ENCODE results near the gene FSIP2.
A peak's percentile ranks its signal among the peaks of the same experiment; 100 is the strongest.

The FSIP2 gene

GRCh38 chr2:185793532-185794345 is 55.1 kb downstream of the FSIP2 start:
- H4K8ac ChIP-seq (ENCODE audit: low read depth, low read length): no peak overlapping the region
- no peaks in the 10 kb centered on the region for H3K4me1 ChIP-seq (ENCODE audit: control insufficient read depth, low read depth, low read length)
- no peak overlapping the region for H2BK120ac ChIP-seq (ENCODE audit: low read depth, low read length)
- no CpG with 5 or more reads among the region's 7 CpGs for WGBS (ENCODE audit: extremely low coverage, insufficient coverage, low lambda C conversion rate)
- no peaks in the 10 kb centered on the region for H3K79me2 ChIP-seq (ENCODE audit: control insufficient read depth, insufficient read depth, low read length)
- no peak overlapping the region for H3K4me2 ChIP-seq (ENCODE audit: low read length)
- H3K4me3 ChIP-seq (ENCODE audit: low read length): no peak overlapping the region
- H4K5ac ChIP-seq (ENCODE audit: low read length): no peak overlapping the region
- H2BK15ac ChIP-seq (replicated peaks; ENCODE audit: low read depth): no peak overlapping the region
- H3K79me1 ChIP-seq (ENCODE audit: low read length): no peaks in the 10 kb centered on the region
- H3K4ac ChIP-seq (ENCODE audit: low read depth, low read length): no peak overlapping the region
- H3K9ac ChIP-seq (ENCODE audit: low read length): no peak overlapping the region
- DNase-seq: no peak
- H3K56ac ChIP-seq (ENCODE audit: low read length): no peak overlapping the region
- no peaks in the 10 kb centered on the region for H3K36me3 ChIP-seq (ENCODE audit: control insufficient read depth, insufficient read depth, low read length)
- no peak overlapping the region for H3K23ac ChIP-seq (ENCODE audit: low read length)
- H2AK5ac ChIP-seq (ENCODE audit: low read length): no peak overlapping the region
- H3K18ac ChIP-seq (ENCODE audit: low read length): no peak overlapping the region
- no peaks in the 10 kb centered on the region for H3K27me3 ChIP-seq (ENCODE audit: insufficient read depth, low read length, poor library complexity)
- H3K27ac ChIP-seq (ENCODE audit: low read depth, low read length): no peak overlapping the region
- no peak overlapping the region for H2BK5ac ChIP-seq (ENCODE audit: low read length)

DNA sequence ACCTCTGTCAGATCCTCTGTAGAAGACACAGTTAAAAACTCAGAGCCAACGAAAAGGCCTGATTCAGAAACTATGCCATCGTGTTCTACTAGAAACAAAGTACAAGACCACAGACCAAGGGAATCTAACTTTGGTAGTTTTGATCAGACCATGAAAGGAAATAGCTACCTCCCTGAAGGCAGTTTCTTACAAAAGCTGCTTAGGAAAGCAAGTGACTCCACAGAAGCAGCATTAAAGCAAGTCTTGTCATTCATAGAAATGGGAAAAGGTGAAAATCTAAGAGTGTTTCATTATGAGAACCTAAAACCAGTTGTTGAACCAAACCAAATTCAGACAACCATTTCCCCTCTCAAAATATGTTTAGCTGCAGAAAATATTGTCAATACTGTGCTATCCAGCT is 58.2 kb downstream of the FSIP2 start:
- Histone ChIP-seq H3K4me2 (ENCODE audit: low read length) (no peak overlapping the region), H3K4me1 (ENCODE audit: control insufficient read depth, low read depth, low read length) (no peaks in the 10 kb centered on the region), H4K8ac (ENCODE audit: low read depth, low read length) (no peak overlapping the region), H2AK5ac (ENCODE audit: low read length) (no peak overlapping the region), H3K27me3 (ENCODE audit: insufficient read depth, low read length, poor library complexity) (no peaks in the 10 kb centered on the region), H2BK120ac (ENCODE audit: low read depth, low read length) (no peak overlapping the region), H3K36me3 (ENCODE audit: control insufficient read depth, insufficient read depth, low read length) (no peaks in the 10 kb centered on the region), H3K79me2 (ENCODE audit: control insufficient read depth, insufficient read depth, low read length) (no peaks in the 10 kb centered on the region), H4K5ac (ENCODE audit: low read length) (no peak overlapping the region), H2BK15ac (replicated peaks; ENCODE audit: low read depth) (no peak overlapping the region), H3K56ac (ENCODE audit: low read length) (no peak overlapping the region), H2BK5ac (ENCODE audit: low read length) (no peak overlapping the region), H3K79me1 (ENCODE audit: low read length) (no peaks in the 10 kb centered on the region), H3K9ac (ENCODE audit: low read length) (no peak overlapping the region), H3K27ac (ENCODE audit: low read depth, low read length) (no peak overlapping the region), H3K23ac (ENCODE audit: low read length) (no peak overlapping the region), H3K18ac (ENCODE audit: low read length) (no peak overlapping the region), H3K4ac (ENCODE audit: low read depth, low read length) (no peak overlapping the region), H3K4me3 (ENCODE audit: low read length) (no peak overlapping the region)
- no peak for DNase-seq
- no CpG with 5 or more reads among the region's 2 CpGs for WGBS (ENCODE audit: extremely low coverage, insufficient coverage, low lambda C conversion rate)

- H3K79me1 ChIP-seq (ENCODE audit: low read length): no peaks in the 10 kb centered on the region
- no peak overlapping the region for H3K9ac ChIP-seq (ENCODE audit: low read length)
- H3K23ac ChIP-seq (ENCODE audit: low read length): no peak overlapping the region
- H2AK5ac ChIP-seq (ENCODE audit: low read length): no peak overlapping the region
- no peak overlapping the region for H3K4ac ChIP-seq (ENCODE audit: low read depth, low read length)
- no peak overlapping the region for H4K5ac ChIP-seq (ENCODE audit: low read length)
- DNase-seq: no peak
- no peaks in the 10 kb centered on the region for H3K27me3 ChIP-seq (ENCODE audit: insufficient read depth, low read length, poor library complexity)
- no peaks in the 10 kb centered on the region for H3K4me1 ChIP-seq (ENCODE audit: control insufficient read depth, low read depth, low read length)
- no peak overlapping the region for H3K27ac ChIP-seq (ENCODE audit: low read depth, low read length)
- no peak overlapping the region for H2BK5ac ChIP-seq (ENCODE audit: low read length)
- H2BK120ac ChIP-seq (ENCODE audit: low read depth, low read length): no peak overlapping the region
- no peak overlapping the region for H3K4me3 ChIP-seq (ENCODE audit: low read length)
- H3K4me2 ChIP-seq (ENCODE audit: low read length): no peak overlapping the region
- no peak overlapping the region for H3K56ac ChIP-seq (ENCODE audit: low read length)
- H2BK15ac ChIP-seq (replicated peaks; ENCODE audit: low read depth): no peak overlapping the region
- H3K36me3 ChIP-seq (ENCODE audit: control insufficient read depth, insufficient read depth, low read length): no peaks in the 10 kb centered on the region
- no peak overlapping the region for H4K8ac ChIP-seq (ENCODE audit: low read depth, low read length)
- H3K18ac ChIP-seq (ENCODE audit: low read length): no peak overlapping the region
- H3K79me2 ChIP-seq (ENCODE audit: control insufficient read depth, insufficient read depth, low read length): no peaks in the 10 kb centered on the region
Measured at GRCh38 chr2:185802926-185803325, 64.3 kb downstream of the FSIP2 start.

- H3K27me3 ChIP-seq (ENCODE audit: insufficient read depth, low read length, poor library complexity): no peaks in the 10 kb centered on the region
- no peak overlapping the region for H4K8ac ChIP-seq (ENCODE audit: low read depth, low read length)
- H3K56ac ChIP-seq (ENCODE audit: low read length): no peak overlapping the region
- no peak overlapping the region for H3K18ac ChIP-seq (ENCODE audit: low read length)
- no peak overlapping the region for H2AK5ac ChIP-seq (ENCODE audit: low read length)
- H3K4me1 ChIP-seq (ENCODE audit: control insufficient read depth, low read depth, low read length): no peaks in the 10 kb centered on the region
- no peaks in the 10 kb centered on the region for H3K36me3 ChIP-seq (ENCODE audit: control insufficient read depth, insufficient read depth, low read length)
- H3K27ac ChIP-seq (ENCODE audit: low read depth, low read length): no peak overlapping the region
- H3K79me1 ChIP-seq (ENCODE audit: low read length): no peaks in the 10 kb centered on the region
- no peak overlapping the region for H2BK5ac ChIP-seq (ENCODE audit: low read length)
- H3K79me2 ChIP-seq (ENCODE audit: control insufficient read depth, insufficient read depth, low read length): no peaks in the 10 kb centered on the region
- H3K23ac ChIP-seq (ENCODE audit: low read length): no peak overlapping the region
- no peak overlapping the region for H2BK120ac ChIP-seq (ENCODE audit: low read depth, low read length)
- DNase-seq: peak; percentile 13
- no peak overlapping the region for H3K4me2 ChIP-seq (ENCODE audit: low read length)
- H3K4me3 ChIP-seq (ENCODE audit: low read length): no peak overlapping the region
- no peak overlapping the region for H2BK15ac ChIP-seq (replicated peaks; ENCODE audit: low read depth)
- no peak overlapping the region for H3K4ac ChIP-seq (ENCODE audit: low read depth, low read length)
- H3K9ac ChIP-seq (ENCODE audit: low read length): no peak overlapping the region
- H4K5ac ChIP-seq (ENCODE audit: low read length): no peak overlapping the region
Measured at GRCh38 chr2:185806783-185807182, 68.2 kb downstream of the FSIP2 start.

- Histone ChIP-seq H3K27me3 (ENCODE audit: insufficient read depth, low read length, poor library complexity) (no peaks in the 10 kb centered on the region), H3K79me2 (ENCODE audit: control insufficient read depth, insufficient read depth, low read length) (no peaks in the 10 kb centered on the region), H2BK15ac (replicated peaks; ENCODE audit: low read depth) (no peak overlapping the region), H3K4me3 (ENCODE audit: low read length) (no peak overlapping the region), H3K23ac (ENCODE audit: low read length) (no peak overlapping the region), H3K9ac (ENCODE audit: low read length) (no peak overlapping the region), H3K18ac (ENCODE audit: low read length) (no peak overlapping the region), H3K36me3 (ENCODE audit: control insufficient read depth, insufficient read depth, low read length) (no peaks in the 10 kb centered on the region), H3K4me2 (ENCODE audit: low read length) (no peak overlapping the region), H2AK5ac (ENCODE audit: low read length) (no peak overlapping the region), H3K4me1 (ENCODE audit: control insufficient read depth, low read depth, low read length) (no peaks in the 10 kb centered on the region), H3K27ac (ENCODE audit: low read depth, low read length) (no peak overlapping the region), H3K4ac (ENCODE audit: low read depth, low read length) (no peak overlapping the region), H3K56ac (ENCODE audit: low read length) (no peak overlapping the region), H3K79me1 (ENCODE audit: low read length) (no peaks in the 10 kb centered on the region), H4K5ac (ENCODE audit: low read length) (no peak overlapping the region), H4K8ac (ENCODE audit: low read depth, low read length) (no peak overlapping the region), H2BK5ac (ENCODE audit: low read length) (no peak overlapping the region), H2BK120ac (ENCODE audit: low read depth, low read length) (no peak overlapping the region)
- DNase-seq: no peak
- no CpG with 5 or more reads among the region's 1 CpG for WGBS (ENCODE audit: extremely low coverage, insufficient coverage, low lambda C conversion rate)
Measured at GRCh38 chr2:185807351-185807750, 68.7 kb downstream of the FSIP2 start.

DNA sequence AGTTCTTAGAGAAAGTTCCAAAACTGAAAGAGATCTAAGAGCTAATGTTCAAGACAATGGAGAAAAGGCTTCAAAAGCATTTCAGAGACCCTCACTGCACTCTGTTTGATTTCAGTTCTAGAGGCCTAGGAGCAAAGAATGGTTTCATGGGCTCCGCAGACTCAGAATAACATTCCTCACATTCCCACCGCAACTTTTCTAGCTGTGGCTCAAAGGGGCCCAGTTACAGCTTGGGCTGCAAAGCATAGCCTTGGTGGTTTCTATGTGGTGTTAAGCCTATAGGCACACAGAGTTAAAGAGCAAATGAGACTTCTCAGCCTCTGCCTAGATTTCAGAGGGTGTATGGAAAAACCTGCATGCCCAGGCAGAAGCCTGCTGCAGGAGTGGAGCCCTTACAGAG is 73.0 kb downstream of the FSIP2 start:
- Histone ChIP-seq H3K18ac (ENCODE audit: low read length) (no peak overlapping the region), H3K79me2 (ENCODE audit: control insufficient read depth, insufficient read depth, low read length) (no peaks in the 10 kb centered on the region), H3K4me2 (ENCODE audit: low read length) (no peak overlapping the region), H3K23ac (ENCODE audit: low read length) (no peak overlapping the region), H3K4me1 (ENCODE audit: control insufficient read depth, low read depth, low read length) (no peaks in the 10 kb centered on the region), H3K4ac (ENCODE audit: low read depth, low read length) (no peak overlapping the region), H4K5ac (ENCODE audit: low read length) (no peak overlapping the region), H3K79me1 (ENCODE audit: low read length) (no peaks in the 10 kb centered on the region), H3K56ac (ENCODE audit: low read length) (no peak overlapping the region), H2BK120ac (ENCODE audit: low read depth, low read length) (no peak overlapping the region), H3K9ac (ENCODE audit: low read length) (no peak overlapping the region), H2BK5ac (ENCODE audit: low read length) (no peak overlapping the region), H3K27ac (ENCODE audit: low read depth, low read length) (no peak overlapping the region), H3K36me3 (ENCODE audit: control insufficient read depth, insufficient read depth, low read length) (no peaks in the 10 kb centered on the region), H3K4me3 (ENCODE audit: low read length) (no peak overlapping the region), H2BK15ac (replicated peaks; ENCODE audit: low read depth) (no peak overlapping the region), H2AK5ac (ENCODE audit: low read length) (no peak overlapping the region), H3K27me3 (ENCODE audit: insufficient read depth, low read length, poor library complexity) (no peaks in the 10 kb centered on the region), H4K8ac (ENCODE audit: low read depth, low read length) (no peak overlapping the region)
- WGBS (ENCODE audit: extremely low coverage, insufficient coverage, low lambda C conversion rate): no CpG with 5 or more reads among the region's 2 CpGs
- DNase-seq: peak; percentile 27

All from mesendoderm (in vitro differentiated cells).